OCI-LY1 (cell line): ENCODE measurements around the gene GPN1.

Source experiments
- EZH2 ChIP-seq: fragments of 200-600 bp; sonication (generic), shearing (Covaris generic); IDR thresholded peaks from 2 replicates; pipeline ENCODE4 v1.8.0; 2017; ENCODE audit warnings: borderline replicate concordance, mixed run types, mild to moderate bottlenecking, antibody characterized with exemption, low read length, moderate library complexity, mixed read lengths
- TF ChIP-seq, protein P1 (sequence below): fragments of 200-600 bp; sonication (generic), shearing (Covaris generic); IDR thresholded peaks from 2 replicates; pipeline ENCODE4 v1.5.1; 2017; ENCODE audit warnings: mild to moderate bottlenecking, antibody characterized with exemption, low read length, moderate library complexity, mixed read lengths

- TF ChIP-seq, protein P1, sequence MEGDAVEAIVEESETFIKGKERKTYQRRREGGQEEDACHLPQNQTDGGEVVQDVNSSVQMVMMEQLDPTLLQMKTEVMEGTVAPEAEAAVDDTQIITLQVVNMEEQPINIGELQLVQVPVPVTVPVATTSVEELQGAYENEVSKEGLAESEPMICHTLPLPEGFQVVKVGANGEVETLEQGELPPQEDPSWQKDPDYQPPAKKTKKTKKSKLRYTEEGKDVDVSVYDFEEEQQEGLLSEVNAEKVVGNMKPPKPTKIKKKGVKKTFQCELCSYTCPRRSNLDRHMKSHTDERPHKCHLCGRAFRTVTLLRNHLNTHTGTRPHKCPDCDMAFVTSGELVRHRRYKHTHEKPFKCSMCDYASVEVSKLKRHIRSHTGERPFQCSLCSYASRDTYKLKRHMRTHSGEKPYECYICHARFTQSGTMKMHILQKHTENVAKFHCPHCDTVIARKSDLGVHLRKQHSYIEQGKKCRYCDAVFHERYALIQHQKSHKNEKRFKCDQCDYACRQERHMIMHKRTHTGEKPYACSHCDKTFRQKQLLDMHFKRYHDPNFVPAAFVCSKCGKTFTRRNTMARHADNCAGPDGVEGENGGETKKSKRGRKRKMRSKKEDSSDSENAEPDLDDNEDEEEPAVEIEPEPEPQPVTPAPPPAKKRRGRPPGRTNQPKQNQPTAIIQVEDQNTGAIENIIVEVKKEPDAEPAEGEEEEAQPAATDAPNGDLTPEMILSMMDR: no peak
- no peak for TF ChIP-seq EZH2
These were observed 51.7 kb downstream of the GPN1 start for GRCh38 chr2:27680571-27680970.
